ENCODE data around the gene RAG1. TPM values are rescaled to one million over a fixed set of nuclear protein-coding genes. Genes with fewer than 3 reads are reported as not detected.

Gene RAG1
- total and polyA plus RNA-seq, 2 of the 13 experiments (the other 11 are each of a cell fraction or from before 2014, with no cell fraction given), result 0.11 to 0.15 TPM

DNA sequence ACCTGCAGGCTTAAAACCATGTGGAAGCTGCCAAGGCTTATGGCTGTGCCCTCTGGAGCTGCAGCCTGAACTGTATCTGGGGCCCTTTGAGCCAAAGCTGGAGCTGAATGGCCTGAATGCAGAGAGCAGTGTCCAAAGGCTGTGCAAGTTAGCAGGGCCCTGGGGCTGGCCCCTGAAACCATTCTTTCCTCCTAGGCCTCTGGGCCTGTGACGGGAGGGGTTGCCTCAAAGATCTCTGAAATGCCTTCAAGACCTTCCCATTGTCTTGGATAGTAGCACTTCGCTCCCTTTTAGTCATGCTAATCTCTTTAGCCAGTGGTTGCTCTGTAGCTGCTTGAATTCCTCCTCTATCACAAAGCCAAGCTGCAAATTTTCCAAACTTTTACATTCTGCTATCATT, 13.7 kb downstream of the RAG1 start:
- Histone ChIP-seq H3K27me3 (ENCODE audit: control insufficient read depth in 1 of 2, insufficient read depth in 2 of 2, low read length in 2 of 2) (no peaks in the 10 kb centered on the region), H3K9me3 (ENCODE audit: low read length) (peaks cover 8% of the 10 kb centered on the region; the same call in 1 of the 2 replicates), H3K4me2 (ENCODE audit: low read depth, low read length) (no peak overlapping the region), H3K4me3 (replicated peaks in 1 of 3; ENCODE audit: insufficient read depth in 1 of 3, low read depth in 2 of 3, low read length in 3 of 3) (no peak overlapping the region), H3K27ac (ENCODE audit: extremely low read length, insufficient read depth, low read length) (no peak overlapping the region), H3K4me1 (ENCODE audit: insufficient read depth, low read length) (no peaks in the 10 kb centered on the region), H4K20me1 (ENCODE audit: insufficient read depth, low read length) (no peaks in the 10 kb centered on the region), H3K9ac (ENCODE audit: insufficient read depth, low read depth, low read length) (no peak overlapping the region), H2AFZ (ENCODE audit: low read length) (no peak overlapping the region), H3K36me3 (replicated peaks in 1 of 2; ENCODE audit: control insufficient read depth in 1 of 2, insufficient read depth in 2 of 2, low read length in 2 of 2) (no peaks in the 10 kb centered on the region), H3K79me2 (ENCODE audit: insufficient read depth, low read length) (no peaks in the 10 kb centered on the region)
- TF ChIP-seq JUNB (CRISPR knock-in tag; IDR thresholded peaks at IDR 0.05; ENCODE audit: borderline replicate concordance) (no peak), CBX1 (IDR thresholded peaks at IDR 0.05; ENCODE audit: low read depth) (no peak), ZNF446 (CRISPR knock-in tag; IDR thresholded peaks at IDR 0.05) (no peak), ZNF83 (CRISPR knock-in tag; IDR thresholded peaks at IDR 0.05; ENCODE audit: borderline replicate concordance) (no peak), ATF7 (IDR thresholded peaks at IDR 0.05) (no peak), ATF7 (CRISPR knock-in tag; IDR thresholded peaks at IDR 0.05) (no peak), NCOA1 (CRISPR knock-in tag; IDR thresholded peaks at IDR 0.05) (no peak)
- TF ChIP-seq, protein P1, sequence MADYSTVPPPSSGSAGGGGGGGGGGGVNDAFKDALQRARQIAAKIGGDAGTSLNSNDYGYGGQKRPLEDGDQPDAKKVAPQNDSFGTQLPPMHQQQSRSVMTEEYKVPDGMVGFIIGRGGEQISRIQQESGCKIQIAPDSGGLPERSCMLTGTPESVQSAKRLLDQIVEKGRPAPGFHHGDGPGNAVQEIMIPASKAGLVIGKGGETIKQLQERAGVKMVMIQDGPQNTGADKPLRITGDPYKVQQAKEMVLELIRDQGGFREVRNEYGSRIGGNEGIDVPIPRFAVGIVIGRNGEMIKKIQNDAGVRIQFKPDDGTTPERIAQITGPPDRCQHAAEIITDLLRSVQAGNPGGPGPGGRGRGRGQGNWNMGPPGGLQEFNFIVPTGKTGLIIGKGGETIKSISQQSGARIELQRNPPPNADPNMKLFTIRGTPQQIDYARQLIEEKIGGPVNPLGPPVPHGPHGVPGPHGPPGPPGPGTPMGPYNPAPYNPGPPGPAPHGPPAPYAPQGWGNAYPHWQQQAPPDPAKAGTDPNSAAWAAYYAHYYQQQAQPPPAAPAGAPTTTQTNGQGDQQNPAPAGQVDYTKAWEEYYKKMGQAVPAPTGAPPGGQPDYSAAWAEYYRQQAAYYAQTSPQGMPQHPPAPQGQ (CRISPR knock-in tag; IDR thresholded peaks at IDR 0.05; ENCODE audit: borderline replicate concordance), result no peak
- in situ Hi-C loops (cut with HindIII; ENCODE audit: extremely low pct_ligation_motif_present, low pct_unique_long_range_greater_than_20kb), result no loop called here
- intact Hi-C loops (cut with micrococcal nuclease; ENCODE audit: unreplicated experiment), result loop anchor here (10.0 kb wide), 1 partner anchor 67 kb away; the partner anchor contains the start of gene TRAF6
- POLR2A ChIA-PET, result no interaction called here
- no peak for FAIRE-seq
- no peak for ATAC-seq
- no peak for DNase-seq (ENCODE audit: low spot score)
- 0% methylated on average over 1 of the region's 2 CpGs for WGBS (ENCODE audit: low lambda C conversion rate)
- CTCF ChIA-PET (ENCODE audit: low intra/inter-chr PET ratio, low total read pairs), result no interaction called here
- no TSS peak for BruUV-seq (replicated peaks)
